Endothelial cell of umbilical vein (primary cell): ENCODE results near the gene TTLL11.

Source experiments
- CTCF ChIP-seq, 2 donors: IDR thresholded peaks; 1 replicate in 1 of 2; 2 replicates in 1 of 2; pipeline ENCODE4 v1.5.1; 2011; ENCODE audit warnings: low read length in 2 of 2, mild to moderate bottlenecking in 2 of 2, moderate library complexity in 2 of 2, control low read depth in 1 of 2, inconsistent platforms in 1 of 2, low read depth in 1 of 2; ENCODE audit not compliant: insufficient read depth in 1 of 2; ENCODE audit errors: extremely low read depth in 1 of 2
- EZH2 ChIP-seq: IDR thresholded peaks from 2 replicates; pipeline ENCODE4 v1.6.1; 2012; ENCODE audit warnings: borderline replicate concordance, low read depth, mild to moderate bottlenecking, moderate library complexity, low read length, inconsistent platforms; ENCODE audit not compliant: severe bottlenecking
- POLR2A ChIP-seq: IDR thresholded peaks from 2 replicates; pipeline ENCODE4 v1.6.1; 2012; ENCODE audit warnings: low read depth, mild to moderate bottlenecking, control low read depth, low read length

- no peak for TF ChIP-seq CTCF (IDR thresholded peaks at IDR 0.05; ENCODE audit: extremely low read depth in 1 of 2, insufficient read depth in 1 of 2, low read depth in 1 of 2, low read length in 2 of 2)
- TF ChIP-seq POLR2A, result no peak
- TF ChIP-seq EZH2, result no peak
Measured at GRCh38 chr9:121858788-121859187, 234.3 kb downstream of the TTLL11 start.
